ENCODE data around the gene ADGRG6. TPM values are rescaled to one million over a fixed set of nuclear protein-coding genes. Genes with fewer than 3 reads are reported as not detected.

The ADGRG6 gene
- polyA plus RNA-seq, 1 of the 3 experiments (the other 2 are of a cell fraction), result 61.5 TPM

DNA sequence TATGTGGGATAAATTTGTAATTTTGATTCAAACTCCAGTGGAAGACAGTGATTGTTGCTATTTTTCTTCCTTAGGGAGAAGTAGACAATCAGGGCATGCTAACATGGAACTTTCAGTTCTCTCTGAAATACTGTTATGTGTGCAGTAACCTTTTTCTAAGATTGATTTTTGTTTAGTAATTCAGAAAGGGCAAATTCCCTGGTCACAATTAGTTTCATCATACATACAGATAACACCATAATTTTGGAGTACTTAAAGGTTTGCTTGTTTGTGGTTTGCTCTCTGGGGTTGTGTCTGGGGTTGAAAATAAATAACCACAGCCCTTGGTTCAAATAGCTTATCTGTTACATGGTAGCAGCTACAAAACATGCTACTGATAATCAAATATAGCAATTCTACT lies 34.4 kb downstream of the ADGRG6 start:
- no peaks in the 10 kb centered on the region for H3K27me3 ChIP-seq (ENCODE audit: insufficient read depth)
- H3K27ac ChIP-seq (ENCODE audit: low read depth in 2 of 2, low read length in 1 of 2), result peak overlapping the region; percentile 88 to 93; a peak in 3 of 4 replicates
- no peaks in the 10 kb centered on the region for H3K9me2 ChIP-seq
- no peaks in the 10 kb centered on the region for H3K36me3 ChIP-seq (replicated peaks in 1 of 2; ENCODE audit: control insufficient read depth in 1 of 2, insufficient read depth in 2 of 2, low read length in 1 of 2)
- no peak overlapping the region for H2AFZ ChIP-seq (ENCODE audit: low read depth)
- CTCF ChIA-PET, result no interaction called here
- H3K4me2 ChIP-seq, result peak overlapping the region; percentile 48
- POLR2A ChIA-PET, result no interaction called here
- no peak for DNase-seq
- no peaks in the 10 kb centered on the region for H3K9me3 ChIP-seq
- H3K4me1 ChIP-seq (ENCODE audit: control insufficient read depth in 1 of 2, insufficient read depth in 2 of 2, low read depth in 1 of 2, low read length in 1 of 2), result peaks cover 0 to 4% of the 10 kb centered on the region in 2 experiments; a peak in 2 of 4 replicates
- peaks cover 75% of the 10 kb centered on the region for H3K79me2 ChIP-seq (ENCODE audit: insufficient read depth)
- no peaks in the 10 kb centered on the region for H4K20me1 ChIP-seq (ENCODE audit: insufficient read depth)
- H3F3A ChIP-seq (replicated peaks; ENCODE audit: insufficient read depth), result peaks cover 45% of the 10 kb centered on the region
- no peak for TF ChIP-seq JUND (IDR thresholded peaks at IDR 0.05)
- no peak for TF ChIP-seq CHD2 (IDR thresholded peaks at IDR 0.05; ENCODE audit: low read length, partially characterized antibody)
- TF ChIP-seq TCF12 (IDR thresholded peaks at IDR 0.05), result no peak
- no peak for TF ChIP-seq TAF1 (IDR thresholded peaks at IDR 0.05; ENCODE audit: borderline replicate concordance, low read depth, low read length)
- TF ChIP-seq RFX5 (IDR thresholded peaks at IDR 0.05; ENCODE audit: low read length), result no peak
- TF ChIP-seq MXI1 (IDR thresholded peaks at IDR 0.05; ENCODE audit: low read depth, low read length), result no peak
- no peak for TF ChIP-seq RAD21 (IDR thresholded peaks at IDR 0.05; ENCODE audit: low read length)
- TF ChIP-seq USF1 (IDR thresholded peaks at IDR 0.05; ENCODE audit: borderline replicate concordance, low read depth), result no peak
- no peak for TF ChIP-seq FOSL2 (IDR thresholded peaks at IDR 0.05; ENCODE audit: borderline replicate concordance, low read depth)
- no peak for TF ChIP-seq EP300 (IDR thresholded peaks at IDR 0.05; ENCODE audit: borderline replicate concordance in 1 of 2, low read depth in 1 of 2, low read length in 1 of 2)
- no peak for TF ChIP-seq FOXM1 (IDR thresholded peaks at IDR 0.05; ENCODE audit: low read depth)
- TF ChIP-seq SIN3A (IDR thresholded peaks at IDR 0.05; ENCODE audit: borderline replicate concordance, low read depth, low read length), result no peak
- no peak for TF ChIP-seq PBX3 (IDR thresholded peaks at IDR 0.05)
- no peak for TF ChIP-seq RXRA (IDR thresholded peaks at IDR 0.05; ENCODE audit: borderline replicate concordance, low read depth)
- no peak overlapping the region for H3K4me3 ChIP-seq (ENCODE audit: low read depth in 2 of 2, low read length in 1 of 2)
- no peak overlapping the region for H3K9ac ChIP-seq

GRCh38 chr6:142336787-142337186 lies 35.0 kb downstream of the ADGRG6 start:
- TF ChIP-seq, protein P1, sequence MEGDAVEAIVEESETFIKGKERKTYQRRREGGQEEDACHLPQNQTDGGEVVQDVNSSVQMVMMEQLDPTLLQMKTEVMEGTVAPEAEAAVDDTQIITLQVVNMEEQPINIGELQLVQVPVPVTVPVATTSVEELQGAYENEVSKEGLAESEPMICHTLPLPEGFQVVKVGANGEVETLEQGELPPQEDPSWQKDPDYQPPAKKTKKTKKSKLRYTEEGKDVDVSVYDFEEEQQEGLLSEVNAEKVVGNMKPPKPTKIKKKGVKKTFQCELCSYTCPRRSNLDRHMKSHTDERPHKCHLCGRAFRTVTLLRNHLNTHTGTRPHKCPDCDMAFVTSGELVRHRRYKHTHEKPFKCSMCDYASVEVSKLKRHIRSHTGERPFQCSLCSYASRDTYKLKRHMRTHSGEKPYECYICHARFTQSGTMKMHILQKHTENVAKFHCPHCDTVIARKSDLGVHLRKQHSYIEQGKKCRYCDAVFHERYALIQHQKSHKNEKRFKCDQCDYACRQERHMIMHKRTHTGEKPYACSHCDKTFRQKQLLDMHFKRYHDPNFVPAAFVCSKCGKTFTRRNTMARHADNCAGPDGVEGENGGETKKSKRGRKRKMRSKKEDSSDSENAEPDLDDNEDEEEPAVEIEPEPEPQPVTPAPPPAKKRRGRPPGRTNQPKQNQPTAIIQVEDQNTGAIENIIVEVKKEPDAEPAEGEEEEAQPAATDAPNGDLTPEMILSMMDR (IDR thresholded peaks at IDR 0.05), result peak; percentile 10; the same call in 1 of the 2 replicates
- TF ChIP-seq RCOR1 (IDR thresholded peaks at IDR 0.05; ENCODE audit: low read length), result no peak
- no peaks in the 10 kb centered on the region for H3K27me3 ChIP-seq (ENCODE audit: insufficient read depth)
- no peaks in the 10 kb centered on the region for H4K20me1 ChIP-seq (ENCODE audit: insufficient read depth)
- H3K4me2 ChIP-seq, result no peak overlapping the region
- DNase-seq, result no peak
- ChIA-PET CTCF (no interaction called here), POLR2A (no interaction called here)
- H3K9me2 ChIP-seq, result no peaks in the 10 kb centered on the region
- H3K4me3 ChIP-seq (ENCODE audit: low read depth in 2 of 2, low read length in 1 of 2), result no peak overlapping the region
- peaks cover 0 to 3% of the 10 kb centered on the region in 2 experiments; a peak in 2 of 4 replicates for H3K4me1 ChIP-seq (ENCODE audit: control insufficient read depth in 1 of 2, insufficient read depth in 2 of 2, low read depth in 1 of 2, low read length in 1 of 2)
- H3K9ac ChIP-seq, result no peak overlapping the region
- H3K36me3 ChIP-seq (replicated peaks in 1 of 2; ENCODE audit: control insufficient read depth in 1 of 2, insufficient read depth in 2 of 2, low read length in 1 of 2), result no peaks in the 10 kb centered on the region
- H2AFZ ChIP-seq (ENCODE audit: low read depth), result no peak overlapping the region
- H3K9me3 ChIP-seq, result 0 out of 2 replicates have a peak, but pooled peaks cover 2% of the 10 kb centered on the region
- WGBS (ENCODE audit: low lambda C conversion rate), result 29% methylated on average over 3 of the region's 3 CpGs
- peaks cover 73% of the 10 kb centered on the region for H3K79me2 ChIP-seq (ENCODE audit: insufficient read depth)
- peak overlapping the region; percentile 88 to 93; a peak in 3 of 4 replicates for H3K27ac ChIP-seq (ENCODE audit: low read depth in 2 of 2, low read length in 1 of 2)
- peaks cover 43% of the 10 kb centered on the region for H3F3A ChIP-seq (replicated peaks; ENCODE audit: insufficient read depth)
